AML-193 (cell line): ENCODE data around the gene IGSF11.
"Not testable (repeated sequence)": the region's sequence is repeated elsewhere in the genome, so short reads cannot be mapped to it uniquely, and the experiment has no call there.

Source experiments
- DNase-seq, 2 experiments: peaks; one replicate each; lab custom pipeline; 2025; lab: John Stamatoyannopoulos, UW

Gene IGSF11

GRCh38 chr3:118988198-118989130 is 46.2 kb downstream of the IGSF11 start:
- DNase-seq: no peak

- DNase-seq: no peak
Observed at GRCh38 chr3:118987477-118987876, 47.2 kb downstream of the IGSF11 start.

- no peak for DNase-seq
Observed at GRCh38 chr3:118986734-118987133, 47.9 kb downstream of the IGSF11 start.

- DNase-seq: no peak
Observed at GRCh38 chr3:118984699-118985098, 49.9 kb downstream of the IGSF11 start.

GRCh38 chr3:118981494-118982134 is 53.0 kb downstream of the IGSF11 start:
- no peak for DNase-seq

GRCh38 chr3:118980832-118981231 is 53.8 kb downstream of the IGSF11 start:
- no peak for DNase-seq

GRCh38 chr3:118978393-118978758 is 56.3 kb downstream of the IGSF11 start:
- no peak for DNase-seq

GRCh38 chr3:118977671-118978392 is 56.8 kb downstream of the IGSF11 start:
- no peak for DNase-seq

GRCh38 chr3:118977118-118977517 is 57.5 kb downstream of the IGSF11 start:
- DNase-seq: no peak

- not testable (repeated sequence) for DNase-seq
Observed at GRCh38 chr3:118975476-118975875, 59.2 kb downstream of the IGSF11 start.

- no peak for DNase-seq
Observed at GRCh38 chr3:118974356-118975097, 60.1 kb downstream of the IGSF11 start.

- no peak for DNase-seq
Observed at GRCh38 chr3:118973050-118973449, 61.6 kb downstream of the IGSF11 start.

- DNase-seq: no peak
Observed at GRCh38 chr3:118970819-118971218, 63.8 kb downstream of the IGSF11 start.

- no peak for DNase-seq
Observed at GRCh38 chr3:118968640-118969039, 66.0 kb downstream of the IGSF11 start.

GRCh38 chr3:118968111-118968510 is 66.5 kb downstream of the IGSF11 start:
- DNase-seq: no peak

- no peak for DNase-seq
Observed at GRCh38 chr3:118966700-118967099, 67.9 kb downstream of the IGSF11 start.

GRCh38 chr3:118963711-118964110 is 70.9 kb downstream of the IGSF11 start:
- DNase-seq: no peak

GRCh38 chr3:118960876-118961450 is 73.7 kb downstream of the IGSF11 start:
- DNase-seq: no peak

- no peak for DNase-seq
Observed at GRCh38 chr3:118955914-118956556, 78.6 kb downstream of the IGSF11 start.

- no peak for DNase-seq
Observed at GRCh38 chr3:118951089-118951488, 83.6 kb downstream of the IGSF11 start.

- no peak for DNase-seq
Observed at GRCh38 chr3:118949113-118949760, 85.4 kb downstream of the IGSF11 start.
